ENCODE data around the gene MYL7.
"Not testable (repeated sequence)": the region's sequence is repeated elsewhere in the genome, so short reads cannot be mapped to it uniquely, and the experiment has no call there.

Gene MYL7

DNA sequence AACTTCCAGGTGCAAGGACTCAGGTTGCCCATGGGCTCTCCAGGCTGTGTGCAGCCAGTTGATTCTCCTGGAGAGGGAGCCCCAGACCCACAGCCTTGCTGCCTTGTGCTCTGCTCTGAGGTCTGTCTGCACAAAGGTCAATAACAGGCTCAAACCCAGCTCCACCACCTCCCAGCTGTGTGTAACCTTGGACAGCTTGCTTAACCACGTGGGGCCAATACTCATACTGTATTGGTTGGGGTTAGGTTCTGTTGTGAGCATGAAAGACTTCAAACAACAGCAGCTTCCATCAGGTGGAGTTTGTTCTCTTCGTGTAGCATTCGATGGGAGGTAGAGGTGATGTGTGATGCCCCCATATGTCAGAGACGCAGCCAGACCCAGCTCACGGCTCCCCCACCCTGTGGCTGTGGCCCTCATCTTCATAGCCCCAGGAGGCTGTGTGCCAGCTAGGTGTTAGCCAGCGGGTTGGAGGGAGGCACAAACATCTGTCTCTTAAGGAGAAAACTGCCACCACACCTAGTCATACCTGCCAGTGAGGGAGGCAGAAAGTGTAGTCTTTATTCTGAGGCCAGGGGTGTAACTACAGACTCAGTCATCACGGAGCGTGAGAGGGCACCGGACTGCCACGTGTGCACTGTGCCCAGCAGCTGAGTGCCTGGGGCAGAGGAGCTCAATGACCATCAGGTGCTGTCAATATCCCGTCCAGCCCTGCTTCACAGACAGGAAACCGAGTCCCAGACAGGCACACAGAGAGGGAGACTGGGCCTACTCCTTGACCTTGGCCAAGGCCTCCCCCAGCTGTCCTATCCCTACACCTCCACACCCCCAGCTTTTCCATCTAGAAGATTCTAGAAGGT is 9.7 kb downstream of the MYL7 start:
- no peak for DNase-seq (ENCODE audit: low spot score)

DNA sequence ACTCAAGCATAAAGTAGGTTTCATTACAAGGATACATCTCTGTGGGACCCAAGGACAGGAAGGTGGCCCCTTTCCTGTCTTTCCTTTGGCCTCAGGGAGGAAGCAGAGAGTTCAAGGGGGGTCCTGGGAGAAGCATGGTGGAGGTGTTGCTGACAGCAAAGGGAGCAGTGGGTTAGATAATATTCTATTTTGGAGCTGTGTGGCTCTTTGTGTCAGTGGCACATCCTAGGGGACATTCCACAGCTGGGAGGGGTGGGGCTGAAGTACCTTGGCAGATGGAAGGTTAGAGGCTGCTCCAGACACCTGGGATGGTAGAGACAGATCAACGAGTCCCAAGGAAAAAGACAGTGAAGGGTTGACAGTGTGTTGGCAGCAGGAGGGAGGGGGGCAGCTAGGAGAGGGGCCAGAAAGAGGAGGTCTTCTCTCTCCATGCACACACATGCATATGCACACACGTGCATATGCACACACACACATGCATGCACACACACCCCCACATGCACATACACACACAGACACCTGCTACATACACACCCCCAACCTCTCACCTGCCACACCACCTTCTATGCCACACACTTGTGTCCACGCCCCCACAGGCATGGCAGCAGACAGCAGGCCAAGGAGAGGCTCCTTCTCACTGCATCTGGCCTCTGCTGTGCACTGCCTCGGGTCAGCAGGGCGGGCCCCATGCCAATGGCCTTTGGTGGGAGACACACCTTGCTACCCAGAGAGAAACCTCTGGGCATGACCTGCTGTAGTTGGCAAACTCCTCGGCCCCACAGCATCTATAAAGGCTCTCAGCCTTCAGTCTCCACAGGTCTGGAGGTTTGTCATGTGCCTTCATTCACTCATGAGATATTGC is 12.2 kb downstream of the MYL7 start:
- no peak for DNase-seq (ENCODE audit: low spot score)

DNA sequence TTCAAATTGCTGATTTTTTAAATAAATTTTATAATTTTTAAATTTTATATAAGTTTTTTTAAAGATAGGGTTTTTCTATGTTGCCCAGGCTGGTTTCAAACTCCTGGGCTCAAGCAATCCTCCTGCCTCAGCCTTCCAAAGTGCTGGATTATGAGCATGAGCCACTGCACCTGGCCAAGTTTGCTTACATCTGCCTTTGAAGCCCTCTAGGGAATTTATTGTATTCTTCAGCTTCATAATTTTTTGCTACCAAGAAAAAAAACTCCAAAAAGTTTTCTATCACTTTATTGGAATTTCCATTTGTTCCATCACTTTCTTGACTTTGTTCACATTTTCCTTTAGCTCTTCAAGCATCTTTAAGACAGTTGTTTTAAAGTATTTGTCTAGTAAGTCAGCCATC is 14.0 kb downstream of the MYL7 start:
- DNase-seq (ENCODE audit: low spot score), result no peak

DNA sequence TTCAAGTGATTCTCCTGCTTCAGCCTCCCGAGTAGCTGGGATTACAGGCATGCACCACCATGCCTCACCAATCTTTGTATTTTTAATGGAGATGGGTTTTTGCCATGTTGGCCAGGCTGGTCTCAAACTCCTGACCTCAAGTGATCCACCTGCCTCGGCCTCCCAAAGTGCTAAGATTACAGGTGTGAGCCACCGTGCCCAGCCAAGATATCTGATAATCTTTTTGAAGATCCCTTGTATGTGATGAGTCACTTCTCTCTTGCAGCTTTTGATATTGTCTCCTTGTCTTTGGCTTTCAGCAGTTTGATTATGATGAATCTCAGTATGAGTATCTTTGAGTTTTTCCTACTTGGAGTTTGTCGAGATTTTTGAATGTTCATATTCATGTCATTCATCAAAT is 14.6 kb downstream of the MYL7 start:
- not testable (repeated sequence) for DNase-seq (ENCODE audit: low spot score)

DNA sequence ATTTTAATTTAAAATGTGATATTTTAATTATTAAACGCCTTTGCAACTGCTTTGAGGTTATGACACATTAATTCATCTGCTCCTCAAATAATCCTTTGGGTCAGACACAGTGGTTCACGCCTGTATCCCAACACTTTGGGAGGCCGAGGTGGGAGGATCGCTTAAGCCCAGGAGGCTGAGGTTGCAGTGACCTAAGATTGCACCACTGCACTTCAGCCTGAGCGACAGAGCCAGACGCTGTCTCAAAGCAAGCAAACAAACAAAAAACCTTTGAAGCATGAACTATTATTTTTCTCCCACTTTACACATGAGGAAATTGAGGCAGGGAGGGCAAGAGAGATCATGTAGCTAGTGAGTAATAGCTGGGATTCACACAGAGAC is 16.3 kb downstream of the MYL7 start:
- no peak for DNase-seq (ENCODE audit: low spot score)

DNA sequence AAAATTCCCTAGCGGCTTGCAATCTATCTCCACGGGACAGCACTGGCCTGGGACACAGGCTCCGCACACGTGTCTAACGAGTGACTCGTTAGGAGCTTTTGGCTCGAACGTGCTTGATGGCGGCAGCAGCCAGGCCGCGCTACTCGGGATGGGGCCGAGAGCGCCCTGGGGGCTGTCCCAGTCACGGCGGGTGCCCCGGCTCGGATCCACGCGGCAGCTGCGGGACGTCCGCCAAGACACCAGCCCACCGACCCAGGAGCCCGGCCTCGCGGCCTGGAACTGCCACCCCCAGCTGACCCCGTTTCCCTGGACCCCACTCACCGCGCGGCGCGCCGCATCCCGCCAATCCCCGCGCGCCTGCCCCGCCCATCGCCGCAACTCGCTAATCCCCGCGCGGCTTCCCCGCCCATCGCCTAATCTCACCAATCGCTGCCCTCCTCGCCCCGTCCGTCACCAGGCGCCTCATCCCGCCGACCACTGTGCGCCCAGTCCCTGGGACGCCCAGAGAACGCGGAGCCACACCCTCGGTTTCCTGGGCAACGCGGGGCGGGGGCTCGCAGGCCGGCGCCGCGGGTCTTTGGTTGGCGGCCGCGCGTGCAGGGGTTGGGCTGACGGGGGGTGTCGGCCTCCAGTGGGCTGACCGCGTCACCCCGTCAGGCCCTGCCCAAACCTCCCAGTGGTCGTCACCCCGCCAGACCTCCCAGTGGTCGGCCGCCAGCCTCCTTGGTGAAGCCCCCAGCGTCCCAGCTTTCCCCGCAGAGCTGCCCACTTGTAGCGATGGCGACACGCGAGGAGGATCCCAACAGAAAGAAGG is 17.7 kb downstream of the MYL7 start, which contains the start of gene POLD2:
Gene POLD2, minus strand, starts transcription at position 359 of the 814 bp plus-strand sequence. CDS start 1,495 bp downstream, outside the sequence.
- peak; percentile 99 for DNase-seq (ENCODE audit: low spot score)

DNA sequence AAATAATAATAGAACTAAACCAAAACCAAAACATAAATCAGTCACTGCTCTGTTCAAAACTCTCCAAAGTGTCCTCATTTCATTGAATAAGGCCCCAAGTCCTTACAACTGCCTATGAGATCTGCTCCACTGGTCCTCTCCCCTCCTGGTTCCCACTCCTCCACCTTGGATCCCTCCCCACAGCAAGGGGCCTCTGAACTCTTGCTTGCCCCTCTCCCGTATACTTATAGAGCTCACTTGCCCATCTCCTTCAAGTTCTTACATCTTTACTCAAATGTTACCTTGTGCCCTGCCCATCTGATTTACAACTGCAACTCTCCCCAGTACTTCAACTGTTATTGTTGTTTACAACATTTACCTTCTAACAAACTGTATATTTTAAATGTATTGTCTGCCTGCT is 18.6 kb downstream of the MYL7 start:
- peak; percentile 28 for DNase-seq (ENCODE audit: low spot score)

DNA sequence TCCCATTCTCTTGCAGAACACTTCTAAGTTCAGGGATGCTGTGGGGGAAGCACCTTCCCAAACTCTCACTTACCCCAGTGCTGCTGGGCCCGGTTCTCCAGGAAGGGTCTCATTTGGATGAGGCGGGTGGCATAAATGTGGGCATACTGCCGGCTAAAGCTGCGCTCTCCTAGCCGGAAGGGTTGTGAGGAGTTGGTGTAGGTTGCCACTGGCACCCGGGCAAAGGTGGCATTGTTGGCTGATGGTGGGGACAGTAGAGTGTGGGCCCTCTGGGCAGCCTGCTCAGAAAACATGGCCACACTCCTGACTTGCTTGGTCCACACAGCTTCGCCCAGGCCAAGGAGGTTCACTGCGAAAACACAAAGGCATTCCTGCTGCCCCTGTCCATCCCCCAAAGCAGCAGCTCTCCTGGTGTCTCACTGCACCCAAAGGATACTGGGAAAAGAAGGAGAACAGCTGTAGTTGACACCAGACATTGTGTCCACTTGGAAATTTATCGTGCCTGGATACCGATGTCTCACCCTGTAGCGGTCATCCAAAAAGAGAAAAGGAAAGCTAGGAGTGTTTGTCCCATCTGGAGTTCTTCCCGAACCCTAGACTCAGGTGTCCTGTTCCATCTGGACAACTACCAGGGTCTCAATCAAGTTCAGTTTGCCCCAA is 19.2 kb downstream of the MYL7 start:
- no peak for DNase-seq (ENCODE audit: low spot score)

DNA sequence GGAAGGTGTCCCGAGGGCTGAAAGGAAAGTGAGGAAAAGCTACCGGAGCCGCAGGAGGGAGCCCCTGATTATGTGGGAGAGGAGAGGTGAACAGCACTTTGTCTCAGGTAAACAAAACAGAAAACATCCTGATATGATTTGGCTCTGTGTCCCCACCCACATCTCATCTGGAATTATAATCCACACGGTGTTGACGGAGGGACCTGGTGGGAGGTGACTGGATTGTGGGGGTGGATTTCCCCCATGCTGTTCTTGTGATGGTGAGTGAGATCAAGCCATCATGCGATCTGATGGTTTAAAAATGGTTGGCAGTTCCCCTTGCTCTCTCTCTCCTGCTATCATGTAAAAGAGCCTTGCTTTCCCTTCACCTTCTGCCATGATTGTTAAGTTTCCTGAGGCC is 20.7 kb downstream of the MYL7 start:
- DNase-seq (ENCODE audit: low spot score), result no peak

DNA sequence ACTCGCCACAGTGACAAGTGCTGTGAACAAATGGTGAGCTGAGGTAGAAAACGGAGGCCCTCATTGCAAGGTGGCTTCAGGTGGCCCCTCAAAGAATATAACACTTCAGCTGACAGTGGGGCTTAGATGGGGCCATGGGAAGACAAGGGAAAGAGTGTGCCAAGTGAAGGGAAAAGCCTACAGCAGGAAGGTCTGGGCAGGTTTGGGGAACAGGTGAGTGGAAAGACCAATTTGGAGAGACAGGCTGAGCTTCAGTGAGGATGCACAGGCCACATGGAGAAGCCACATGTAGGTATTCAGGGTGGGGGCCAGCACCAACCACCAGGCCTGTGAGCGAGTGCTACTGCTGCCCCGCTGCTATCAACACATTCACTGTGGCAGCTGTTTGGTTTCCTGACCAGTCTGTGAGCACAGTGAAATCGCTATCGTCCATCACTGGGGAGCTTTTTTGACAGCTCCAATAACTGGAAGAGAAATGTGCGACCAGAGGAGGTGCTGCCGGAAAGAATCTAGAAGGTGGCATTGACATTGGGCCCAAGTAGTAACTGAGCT is 21.2 kb downstream of the MYL7 start:
- no peak for DNase-seq (ENCODE audit: low spot score)

DNA sequence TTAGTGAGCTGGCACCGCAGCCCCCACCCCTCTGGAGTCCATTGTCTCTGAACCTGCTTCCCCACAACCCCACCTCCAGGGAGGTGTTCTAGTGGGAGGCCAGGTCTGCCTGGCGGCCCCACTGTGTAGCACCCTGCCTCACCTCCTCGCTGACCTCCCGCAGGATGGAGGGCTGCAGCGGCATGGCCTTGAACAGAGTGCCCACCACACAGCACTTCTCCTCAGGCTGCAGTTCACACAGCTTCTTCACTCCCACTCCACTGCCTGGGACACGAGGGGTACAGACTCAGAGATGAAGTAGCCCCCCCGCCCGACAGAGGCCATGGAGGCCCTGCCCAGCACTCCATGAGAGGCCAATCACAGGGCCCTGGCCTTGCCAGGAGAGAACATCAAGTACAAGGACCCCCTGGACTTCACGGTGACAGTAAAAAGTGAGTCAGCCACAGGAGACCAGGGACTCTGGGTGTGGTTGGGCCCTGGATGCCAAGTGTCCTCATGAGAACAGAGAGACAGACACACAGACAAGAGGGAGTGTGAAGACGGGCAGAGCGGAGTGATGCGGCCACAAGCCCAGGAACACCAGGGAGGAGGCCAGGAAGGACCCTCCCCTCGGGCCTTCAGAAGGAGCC is 23.2 kb downstream of the MYL7 start:
- no peak for DNase-seq (ENCODE audit: low spot score)

DNA sequence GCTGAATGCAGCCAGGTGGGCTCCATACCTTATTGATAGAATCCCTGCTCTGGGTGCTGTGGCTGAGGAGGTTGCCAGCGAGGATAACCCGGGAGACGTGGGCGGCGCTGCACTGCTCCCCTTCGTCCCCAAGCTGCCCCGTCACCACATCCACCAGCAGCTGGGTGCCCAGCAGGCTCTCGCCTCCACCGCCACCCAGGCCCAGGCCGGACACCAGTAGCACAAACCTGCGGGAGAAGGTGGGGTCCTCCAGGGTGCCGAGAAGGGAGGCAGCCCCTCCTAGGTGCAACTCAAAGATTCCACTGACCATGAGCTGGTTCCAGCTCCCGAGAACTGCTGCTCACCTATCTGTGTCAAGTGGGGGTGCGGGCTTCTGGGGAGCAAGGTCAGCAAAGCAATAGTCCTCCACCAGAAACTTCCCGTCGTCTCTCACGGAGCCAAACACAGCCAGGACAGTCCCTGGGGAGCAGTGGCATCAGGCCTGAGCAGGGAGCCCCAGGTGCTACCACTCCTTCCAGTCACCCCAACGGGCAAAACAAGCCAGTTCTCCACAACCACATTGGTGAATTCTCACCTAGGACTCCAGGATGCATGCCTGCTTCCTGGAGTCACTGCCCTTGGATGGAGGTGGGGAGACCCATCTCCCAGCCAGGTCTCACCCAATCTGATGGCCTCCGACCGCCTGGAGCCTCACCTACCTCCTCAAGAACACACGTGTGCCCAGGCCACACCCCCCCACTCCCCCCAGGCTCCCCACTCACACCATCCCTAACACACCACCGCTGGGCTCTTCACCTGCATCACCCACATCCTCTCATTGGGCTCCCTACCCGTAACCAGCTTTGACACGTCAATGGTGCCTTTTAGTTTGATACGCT is 24.1 kb downstream of the MYL7 start:
- no peak for DNase-seq (ENCODE audit: low spot score)

DNA sequence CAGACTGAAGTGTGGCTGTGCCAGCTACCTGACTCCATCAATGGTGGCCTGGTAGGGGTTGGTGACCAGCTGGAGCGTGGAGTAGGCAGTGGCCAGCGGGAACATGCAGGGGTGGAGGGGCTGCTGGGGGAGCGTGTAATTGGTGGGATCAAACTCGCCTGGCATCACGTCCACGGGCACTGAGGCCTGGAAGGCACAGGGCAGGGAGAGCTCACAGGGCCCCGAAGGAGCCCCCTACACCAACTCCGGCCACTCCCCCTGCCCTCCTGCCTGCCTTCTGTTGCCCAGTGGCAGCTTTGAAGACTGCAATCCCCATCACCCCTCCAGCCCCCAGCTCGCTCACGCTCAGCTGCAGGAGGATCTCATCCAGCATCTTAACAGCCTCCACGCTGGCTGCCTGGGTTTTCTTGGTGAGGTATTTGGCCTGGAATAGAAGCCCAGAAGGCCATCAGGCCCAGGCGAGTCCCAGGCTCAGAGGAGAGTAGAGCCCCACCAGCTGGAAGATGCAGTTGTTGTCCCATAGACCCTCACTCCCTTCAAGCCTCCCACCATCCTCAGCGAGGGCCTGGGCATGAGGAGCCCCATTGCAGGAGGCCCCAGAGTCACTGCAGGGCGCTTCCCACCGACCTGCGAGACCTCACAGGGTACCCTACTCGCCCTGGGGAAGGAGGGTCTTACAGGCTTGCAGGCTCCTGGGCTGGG is 24.9 kb downstream of the MYL7 start:
- DNase-seq (ENCODE audit: low spot score), result no peak

DNA sequence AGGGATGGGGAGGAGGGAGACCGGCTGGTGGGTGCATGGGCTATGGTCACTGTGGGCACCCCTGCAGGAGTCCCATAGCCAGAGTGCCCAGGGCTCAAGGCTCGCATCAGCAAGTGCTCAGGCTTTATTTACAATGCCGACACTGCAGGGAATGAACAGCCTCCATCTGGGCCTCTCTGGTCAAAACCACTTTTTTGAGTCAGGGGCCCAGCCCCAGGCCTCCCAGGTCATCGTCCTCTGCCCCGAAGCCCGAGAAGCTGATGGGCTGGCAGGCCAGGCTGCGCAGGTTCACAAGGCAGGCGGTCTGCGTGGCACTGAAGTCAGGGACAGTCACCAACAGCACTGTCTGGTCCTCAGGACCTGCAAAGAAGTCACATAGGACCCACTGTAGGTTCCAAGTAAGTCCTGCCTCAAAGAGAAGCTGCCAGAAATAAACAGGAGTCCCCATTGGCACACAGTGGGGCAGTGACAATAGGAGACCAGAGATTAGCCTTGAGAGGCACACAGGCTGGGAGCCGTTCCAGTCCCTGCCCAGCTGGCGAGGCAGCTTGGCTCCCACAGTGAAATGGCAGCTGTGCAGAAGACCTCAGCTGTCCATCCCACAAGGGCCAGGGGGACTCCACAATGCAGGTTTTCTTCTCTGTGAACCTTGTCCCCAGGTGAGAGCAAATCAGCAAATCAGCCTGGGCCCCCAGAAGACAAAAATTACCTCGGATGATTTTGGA is 26.4 kb downstream of the MYL7 start:
- DNase-seq (ENCODE audit: low spot score), result no peak

DNA sequence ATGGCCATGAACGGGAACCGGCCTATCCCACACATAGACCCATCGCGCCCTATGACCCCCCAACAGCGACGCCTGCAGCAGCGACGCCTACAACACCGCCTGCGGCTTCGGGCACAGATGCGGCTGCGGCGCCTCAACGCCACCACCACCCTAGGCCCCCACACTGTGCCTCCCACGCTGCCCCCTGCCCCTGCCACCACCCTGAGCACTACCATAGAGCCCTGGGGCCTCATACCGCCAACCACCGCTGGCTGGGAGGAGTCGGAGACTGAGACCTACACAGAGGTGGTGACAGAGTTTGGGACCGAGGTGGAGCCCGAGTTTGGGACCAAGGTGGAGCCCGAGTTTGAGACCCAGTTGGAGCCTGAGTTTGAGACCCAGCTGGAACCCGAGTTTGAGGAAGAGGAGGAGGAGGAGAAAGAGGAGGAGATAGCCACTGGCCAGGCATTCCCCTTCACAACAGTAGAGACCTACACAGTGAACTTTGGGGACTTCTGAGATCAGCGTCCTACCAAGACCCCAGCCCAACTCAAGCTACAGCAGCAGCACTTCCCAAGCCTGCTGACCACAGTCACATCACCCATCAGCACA is 27.3 kb downstream of the MYL7 start:
- no peak for DNase-seq (ENCODE audit: low spot score)

DNA sequence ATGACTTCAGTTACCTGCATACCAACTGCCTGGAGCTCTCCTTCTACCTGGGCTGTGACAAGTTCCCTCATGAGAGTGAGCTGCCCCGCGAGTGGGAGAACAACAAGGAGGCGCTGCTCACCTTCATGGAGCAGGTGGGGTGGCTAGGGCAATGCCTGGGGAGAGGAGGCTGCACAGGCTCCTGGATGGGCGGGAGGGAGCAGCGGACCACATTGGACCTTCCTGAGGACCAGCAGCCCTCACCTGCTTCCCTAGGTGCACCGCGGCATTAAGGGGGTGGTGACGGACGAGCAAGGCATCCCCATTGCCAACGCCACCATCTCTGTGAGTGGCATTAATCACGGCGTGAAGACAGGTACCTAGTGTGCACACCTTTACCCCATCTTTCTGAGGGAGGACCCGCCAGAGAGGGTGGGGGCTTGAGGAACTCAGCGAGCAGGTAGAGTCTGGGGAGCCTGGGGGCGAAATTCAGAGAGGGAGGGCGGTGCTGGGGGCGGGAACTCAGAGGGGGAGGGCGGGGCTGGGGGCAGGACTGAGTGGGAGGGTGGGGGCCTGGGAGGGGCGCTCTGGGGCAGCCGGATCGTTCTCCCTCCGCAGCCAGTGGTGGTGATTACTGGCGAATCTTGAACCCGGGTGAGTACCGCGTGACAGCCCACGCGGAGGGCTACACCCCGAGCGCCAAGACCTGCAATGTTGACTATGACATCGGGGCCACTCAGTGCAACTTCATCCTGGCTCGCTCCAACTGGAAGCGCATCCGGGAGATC is 28.0 kb downstream of the MYL7 start:
- no peak for DNase-seq (ENCODE audit: low spot score)

DNA sequence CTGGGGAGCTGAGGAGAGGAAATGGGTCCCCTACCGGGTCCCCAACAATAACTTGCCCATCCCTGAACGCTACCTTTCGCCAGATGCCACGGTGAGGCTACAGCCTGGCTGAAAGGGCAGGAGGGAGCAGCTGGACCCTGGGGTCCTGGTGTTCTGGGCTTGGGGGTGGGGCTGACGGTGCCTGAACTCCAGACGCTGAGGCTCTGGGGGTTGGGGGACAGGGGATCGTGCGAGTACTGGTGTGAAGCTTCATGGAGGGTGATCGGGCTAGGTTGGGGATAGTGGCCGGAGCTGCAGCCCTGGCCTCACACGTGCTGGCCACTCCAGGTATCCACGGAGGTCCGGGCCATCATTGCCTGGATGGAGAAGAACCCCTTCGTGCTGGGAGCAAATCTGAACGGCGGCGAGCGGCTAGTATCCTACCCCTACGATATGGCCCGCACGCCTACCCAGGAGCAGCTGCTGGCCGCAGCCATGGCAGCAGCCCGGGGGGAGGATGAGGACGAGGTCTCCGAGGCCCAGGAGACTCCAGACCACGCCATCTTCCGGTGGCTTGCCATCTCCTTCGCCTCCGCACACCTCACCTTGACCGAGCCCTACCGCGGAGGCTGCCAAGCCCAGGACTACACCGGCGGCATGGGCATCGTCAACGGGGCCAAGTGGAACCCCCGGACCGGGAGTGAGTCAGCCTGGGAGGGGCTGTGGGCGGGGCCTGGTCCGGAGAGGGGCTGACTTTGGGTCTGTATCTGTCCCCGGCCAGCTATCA is 28.7 kb downstream of the MYL7 start:
- no peak for DNase-seq (ENCODE audit: low spot score)

Data from COLO829 (cell line).